ENCODE data around the gene SIK3.

The SIK3 gene

DNA sequence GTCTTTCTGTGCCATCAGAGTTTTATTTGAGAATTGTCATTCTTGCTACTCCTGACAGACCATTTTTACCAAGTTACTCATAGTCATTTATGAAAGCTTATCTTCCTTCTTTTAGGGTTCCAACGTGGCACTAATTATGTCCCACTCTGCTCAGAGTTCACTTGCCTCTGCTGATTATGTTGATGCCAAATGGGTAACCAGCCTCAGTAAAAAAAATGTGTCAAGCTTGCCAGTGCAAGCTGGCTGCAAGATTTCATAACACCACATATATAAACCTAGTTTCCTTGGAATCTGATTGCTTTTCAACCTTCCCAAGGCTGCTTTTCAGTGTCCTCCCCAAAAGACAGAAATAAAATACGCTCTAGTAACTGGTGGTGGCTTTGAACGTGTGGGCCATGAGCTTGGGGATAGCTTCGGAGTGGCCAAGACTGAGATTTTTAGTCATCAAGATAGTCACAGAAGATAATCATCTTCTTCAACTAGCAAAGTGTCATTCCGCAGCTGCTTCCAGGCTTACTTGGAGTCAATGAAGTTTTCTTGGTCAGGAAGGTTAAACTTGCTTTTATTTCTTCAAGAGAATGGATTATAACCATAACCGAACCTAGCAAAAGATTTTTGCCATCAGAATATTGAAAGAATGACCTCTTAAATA, 231.3 kb downstream of the SIK3 start:
- DNase-seq (ENCODE audit: low read depth), result no peak

DNA sequence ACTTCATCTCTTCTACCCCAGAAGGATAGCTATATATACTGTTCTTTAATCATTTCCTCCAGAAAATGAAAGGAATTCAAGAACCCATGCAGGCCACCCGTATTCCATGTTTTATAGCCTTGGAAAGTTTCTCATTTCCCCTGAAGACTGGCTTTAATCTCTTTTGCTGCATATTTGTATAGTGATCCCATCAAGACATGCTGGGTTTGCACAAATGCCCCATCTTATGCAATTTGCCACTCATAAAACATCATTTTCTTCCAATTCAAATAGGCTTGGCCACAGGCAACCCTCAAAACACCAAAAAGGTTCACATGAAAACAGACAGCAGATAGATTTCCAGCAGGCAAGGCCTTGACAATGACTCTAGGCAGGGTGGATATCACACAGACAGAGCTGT, 232.5 kb downstream of the SIK3 start:
- DNase-seq (ENCODE audit: low read depth), result peak; percentile 90

- DNase-seq (ENCODE audit: low read depth), result no peak
These were observed 233.7 kb downstream of the SIK3 start for GRCh38 chr11:116864531-116864930.

- no peak for DNase-seq (ENCODE audit: low read depth)
These were observed 235.3 kb downstream of the SIK3 start for GRCh38 chr11:116862951-116863350.

GRCh38 chr11:116862185-116862584, 236.0 kb downstream of the SIK3 start:
- DNase-seq (ENCODE audit: low read depth), result no peak

DNA sequence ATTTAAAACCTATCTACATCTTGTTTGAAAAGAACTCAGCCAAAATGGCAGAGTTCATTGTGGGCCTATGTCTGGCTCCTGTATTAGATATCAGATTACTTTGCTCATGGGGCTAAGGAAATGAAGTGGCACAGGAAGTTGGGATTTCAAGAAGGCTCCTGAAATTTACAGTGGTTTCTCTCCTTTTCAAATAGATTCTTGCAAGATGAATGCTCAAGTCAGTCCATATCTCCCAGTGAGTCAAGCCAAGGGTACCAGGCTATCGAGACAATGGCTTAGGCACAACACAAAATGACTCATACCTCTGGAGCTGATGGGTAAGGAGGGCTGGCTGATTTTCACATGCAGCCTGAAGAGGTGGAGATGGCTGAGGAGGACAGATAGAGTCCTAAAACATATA, 236.7 kb downstream of the SIK3 start:
- no peak for DNase-seq (ENCODE audit: low read depth)

DNA sequence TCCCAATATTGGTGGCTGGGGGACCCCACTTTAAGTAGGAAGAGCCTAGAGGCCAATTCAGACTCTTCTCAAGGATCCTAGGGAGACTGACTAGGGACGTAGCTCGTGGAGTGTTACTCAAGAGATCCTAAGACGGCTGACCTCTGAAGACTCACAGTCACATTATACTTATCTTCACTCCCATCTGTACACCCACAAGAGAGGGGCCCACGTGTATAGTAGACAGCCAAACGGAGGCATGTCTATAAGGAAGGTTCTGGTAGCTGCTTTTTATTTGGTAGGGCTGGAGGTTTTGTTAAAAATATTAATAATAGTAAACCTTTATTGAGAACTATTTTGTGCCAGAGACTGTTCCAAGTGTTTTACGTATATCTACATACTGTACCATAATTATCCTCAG, 237.9 kb downstream of the SIK3 start:
- no peak for DNase-seq (ENCODE audit: low read depth)

GRCh38 chr11:116859175-116859574, 239.1 kb downstream of the SIK3 start:
- no peak for DNase-seq (ENCODE audit: low read depth)

- no peak for DNase-seq (ENCODE audit: low read depth)
These were observed 240.3 kb downstream of the SIK3 start for GRCh38 chr11:116857936-116858335.

DNA sequence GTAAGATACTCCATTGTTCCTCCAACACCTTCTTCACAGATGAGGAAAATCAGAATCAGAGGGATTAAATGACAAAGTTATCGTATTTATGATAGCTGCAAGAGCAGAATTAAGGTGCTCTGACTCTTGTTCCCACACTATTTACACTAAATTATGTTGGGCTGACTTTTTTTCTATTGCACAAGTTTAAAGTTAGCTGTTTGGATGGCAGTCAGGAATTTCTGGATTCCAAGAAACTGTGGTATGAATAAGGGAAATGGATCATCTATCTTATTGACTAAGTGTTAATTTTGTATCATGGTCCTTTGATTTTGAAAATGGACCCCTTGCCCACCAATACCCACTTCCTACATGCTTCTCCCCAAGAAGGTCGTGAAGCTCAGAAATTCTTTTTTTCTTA, 240.9 kb downstream of the SIK3 start:
- DNase-seq (ENCODE audit: low read depth), result no peak

DNA sequence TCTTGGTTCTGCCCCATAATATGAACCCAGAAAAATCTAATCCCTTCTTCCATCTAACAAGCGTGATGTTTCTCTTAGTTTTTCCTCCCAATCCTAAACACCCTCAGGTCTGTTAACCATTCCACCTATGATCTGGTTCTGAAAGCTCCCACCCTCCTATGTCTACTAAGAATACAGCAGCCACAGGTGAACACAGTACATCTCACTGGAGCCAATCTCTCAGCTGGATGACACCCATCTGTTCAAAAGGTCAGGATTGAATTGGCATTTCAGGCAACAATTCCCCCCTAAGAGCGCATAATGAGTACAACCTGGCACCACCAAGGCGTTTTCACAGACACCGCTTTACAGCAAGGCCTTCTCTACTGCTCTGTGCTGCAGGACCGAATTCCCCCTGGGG, 241.8 kb downstream of the SIK3 start:
- no peak for DNase-seq (ENCODE audit: low read depth)

DNA sequence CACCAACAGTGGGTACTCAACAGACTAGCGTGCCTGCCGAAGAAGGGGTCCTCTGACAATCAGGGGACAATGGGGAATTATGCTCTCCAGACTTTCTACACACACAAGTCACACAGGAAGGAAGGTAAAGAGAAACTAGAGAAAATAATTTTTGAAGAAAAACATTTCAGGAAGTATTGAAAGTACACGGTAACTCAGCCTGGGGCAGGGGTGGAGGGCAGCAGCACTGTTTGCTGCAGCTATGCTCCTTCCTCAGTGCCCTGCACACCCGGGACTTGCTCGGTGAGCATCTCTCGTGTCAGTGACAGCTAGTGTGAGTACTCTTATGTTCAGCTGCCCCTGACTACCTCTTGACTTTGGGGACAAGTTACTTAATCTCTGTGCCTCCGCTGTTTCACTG, 242.8 kb downstream of the SIK3 start:
- DNase-seq (ENCODE audit: low read depth), result no peak

DNA sequence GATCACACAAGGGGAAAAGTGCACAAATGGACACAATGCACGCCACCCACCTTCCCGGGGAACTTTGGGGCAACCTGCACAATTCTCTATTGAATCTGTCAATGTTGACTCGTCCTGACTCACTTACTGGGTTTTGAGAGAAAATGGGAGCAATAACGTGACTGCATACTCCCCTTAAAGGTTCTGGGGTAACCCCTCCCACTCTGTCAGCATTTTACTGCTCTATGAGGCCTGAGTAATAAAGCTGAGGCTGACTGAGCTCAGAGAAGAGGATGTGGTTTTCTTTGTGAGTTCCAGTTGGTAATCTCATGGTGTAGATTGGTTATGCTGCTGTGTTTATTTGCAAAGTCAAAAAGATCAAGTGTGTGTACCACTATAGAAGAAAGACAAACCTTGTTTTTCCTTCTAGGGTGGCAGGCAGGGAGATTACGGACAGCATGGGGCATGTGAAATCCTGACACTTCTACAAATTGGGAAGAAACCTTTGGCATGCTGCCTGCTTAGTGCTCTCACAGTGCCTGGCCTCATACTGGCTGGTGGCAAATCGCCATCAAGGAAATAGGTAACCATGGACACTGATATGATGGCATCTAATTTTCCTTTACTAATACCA, 244.7 kb downstream of the SIK3 start:
- DNase-seq (ENCODE audit: low read depth), result peak; percentile 92

DNA sequence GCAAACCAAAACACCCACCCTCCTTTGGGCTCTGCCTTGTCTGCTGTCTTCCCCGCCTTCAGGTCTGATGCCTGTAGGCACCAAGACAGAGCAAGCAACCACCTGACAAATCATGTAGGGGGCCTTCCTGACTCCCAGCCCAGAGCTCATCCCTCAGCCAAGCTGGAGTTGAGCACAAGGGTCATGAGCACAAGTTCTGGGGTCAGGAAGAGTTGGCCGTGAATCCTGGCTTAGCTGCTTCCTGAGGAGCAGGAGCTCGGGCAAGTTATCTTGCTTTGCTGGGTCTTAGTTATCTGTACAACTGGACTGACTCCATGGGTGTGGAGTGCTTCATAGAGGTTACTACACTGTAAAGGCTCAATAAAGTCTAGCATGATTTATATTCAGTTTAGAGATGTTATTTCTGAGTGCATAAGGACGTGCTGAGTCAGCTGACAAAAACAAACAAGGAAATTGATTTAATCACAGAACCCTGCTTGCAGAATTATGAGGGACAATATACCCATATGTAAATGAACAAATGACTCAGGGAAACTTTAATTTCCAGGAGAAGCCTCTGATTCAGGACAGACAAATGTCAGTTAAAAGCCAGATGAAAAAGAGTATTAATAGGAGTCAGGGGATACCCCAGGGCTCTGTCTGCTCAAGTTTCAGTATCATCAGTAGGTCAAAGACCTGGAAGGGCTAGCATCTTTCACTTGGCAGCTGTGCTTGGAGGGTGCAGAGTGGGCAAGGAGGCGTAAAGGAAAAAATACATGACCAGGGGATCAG, 245.8 kb downstream of the SIK3 start:
- peak; percentile 57 for DNase-seq (ENCODE audit: low read depth)

DNA sequence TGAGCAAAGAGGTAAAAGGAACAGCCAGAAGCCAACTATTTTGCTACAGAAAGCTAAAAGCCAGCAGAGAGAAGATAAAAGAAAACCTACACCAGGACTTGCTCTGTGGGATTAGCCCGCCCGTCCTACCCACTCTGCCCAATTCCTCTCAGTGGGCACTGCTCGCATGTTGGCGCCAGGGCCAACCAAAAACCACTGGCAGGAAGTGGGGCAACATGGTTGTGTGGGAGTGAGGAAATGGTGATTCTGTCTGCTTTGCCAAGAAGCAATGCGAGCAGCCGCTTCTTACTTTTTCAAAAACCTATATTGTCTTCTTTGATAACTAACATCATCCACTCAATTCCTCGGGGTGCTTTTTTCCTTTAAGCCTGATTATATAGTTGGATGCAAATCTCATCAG, 246.6 kb downstream of the SIK3 start:
- DNase-seq (ENCODE audit: low read depth), result no peak

GRCh38 chr11:116849486-116849885, 248.7 kb downstream of the SIK3 start:
- no peak for DNase-seq (ENCODE audit: low read depth)

DNA sequence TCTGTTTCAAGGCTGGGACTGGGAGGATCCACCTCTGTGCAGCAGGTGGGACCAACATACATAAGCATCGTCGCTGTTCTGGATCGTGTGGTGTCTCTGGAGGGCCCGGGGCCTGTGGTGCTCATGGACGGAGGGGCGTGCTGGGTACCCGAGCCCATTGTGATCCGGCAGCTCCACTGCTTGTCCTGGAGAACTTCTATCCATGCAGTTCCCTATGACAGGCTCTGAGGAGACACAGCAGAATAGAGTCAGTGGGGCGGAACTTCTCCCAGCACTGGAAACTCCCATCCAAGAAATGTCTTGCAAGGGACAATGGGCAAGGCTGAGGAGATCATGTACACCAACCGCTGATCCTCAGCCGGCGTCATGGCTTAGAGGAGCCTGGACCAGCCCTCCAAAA, 249.2 kb downstream of the SIK3 start:
- DNase-seq (ENCODE audit: low read depth), result no peak

DNA sequence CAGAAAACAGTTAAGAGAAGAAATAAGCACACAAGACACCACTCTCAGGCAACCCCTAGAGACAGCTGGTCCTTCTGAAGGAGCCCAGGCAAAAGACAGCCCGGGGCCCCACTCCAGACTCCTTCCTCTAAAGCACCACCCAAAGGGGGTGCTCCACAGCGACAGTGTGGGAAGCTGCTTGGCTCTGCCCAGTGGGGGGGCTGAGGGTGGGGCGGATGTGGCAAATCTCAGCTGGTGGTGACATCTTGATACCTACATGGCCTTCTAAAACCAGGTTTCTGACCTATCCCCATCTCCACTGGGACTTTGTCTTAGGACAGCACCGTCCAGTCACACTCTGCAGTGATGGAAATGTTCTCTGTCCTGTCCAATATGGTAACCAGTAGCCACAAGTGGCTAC, 250.6 kb downstream of the SIK3 start:
- DNase-seq (ENCODE audit: low read depth), result no peak

DNA sequence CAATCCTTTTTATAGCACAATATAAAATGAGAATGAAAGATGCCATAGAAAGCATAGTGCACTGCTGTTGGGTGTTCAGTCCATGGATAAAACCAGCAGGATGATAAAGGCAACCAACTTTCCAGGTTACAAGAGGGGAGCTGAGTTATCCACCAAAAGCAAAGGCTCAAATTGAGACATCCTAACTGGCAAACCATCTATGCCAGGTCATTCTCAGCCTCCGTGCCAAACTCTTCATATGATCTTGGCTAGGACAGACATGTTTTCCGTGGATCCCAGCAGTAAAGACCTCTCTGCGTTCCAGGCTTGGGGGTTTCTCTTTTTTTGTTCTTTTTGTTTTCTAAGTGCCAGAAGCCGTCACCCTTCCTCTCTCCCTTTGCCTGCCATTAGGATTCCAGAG, 253.5 kb downstream of the SIK3 start:
- DNase-seq (ENCODE audit: low read depth), result no peak

DNA sequence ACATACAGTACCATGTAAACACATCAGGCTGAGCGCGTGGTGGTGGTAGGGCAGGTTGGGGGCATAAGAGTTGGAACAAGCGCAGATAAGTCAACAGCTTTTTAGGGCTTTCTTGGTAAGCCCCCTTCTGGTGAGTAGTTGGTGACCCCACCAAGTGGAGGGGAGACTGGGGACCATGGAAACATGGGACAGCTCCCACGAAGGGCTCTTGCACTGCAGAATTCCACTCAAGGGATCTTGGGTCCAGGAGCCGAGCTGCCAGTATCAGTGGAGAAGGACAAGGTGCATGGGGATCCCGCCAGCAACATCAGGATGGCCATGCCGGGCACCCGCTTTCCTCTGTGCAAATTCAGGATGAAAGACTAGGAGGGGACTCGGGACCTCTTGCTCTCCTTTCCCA, 254.6 kb downstream of the SIK3 start:
- no peak for DNase-seq (ENCODE audit: low read depth)

DNA sequence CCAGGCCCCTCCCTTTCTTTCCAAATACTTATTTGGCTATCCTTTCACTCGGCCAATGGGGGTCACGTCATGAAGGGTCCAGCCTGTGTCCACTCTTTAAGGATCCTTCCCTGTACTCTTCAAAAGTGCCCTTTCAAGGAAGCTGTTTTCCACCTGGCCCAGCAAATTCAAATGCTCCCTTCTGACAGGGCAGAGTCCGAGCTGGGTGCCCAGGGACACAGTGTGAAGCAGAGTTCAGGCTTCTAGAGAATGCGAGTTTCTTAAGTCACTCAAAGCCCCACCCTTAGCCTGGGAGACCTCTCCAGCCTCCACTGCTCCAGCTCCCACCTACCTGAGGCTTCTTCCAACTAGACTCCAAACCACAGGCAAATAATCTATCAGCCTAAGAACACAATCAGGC, 255.3 kb downstream of the SIK3 start:
- DNase-seq (ENCODE audit: low read depth), result no peak

GRCh38 chr11:116842117-116842516, 256.1 kb downstream of the SIK3 start:
- no peak for DNase-seq (ENCODE audit: low read depth)

GRCh38 chr11:116840746-116841296, 257.4 kb downstream of the SIK3 start:
- no peak for DNase-seq (ENCODE audit: low read depth)

Data from GM04503 (cell line).